Right renal cortex interstitium (tissue), 3 donors: ENCODE measurements around the gene EXO1. TPM values are rescaled to one million over a fixed set of nuclear protein-coding genes. Genes with fewer than 3 reads are reported as not detected.
"Not testable (repeated sequence)": the region's sequence is repeated elsewhere in the genome, so short reads cannot be mapped to it uniquely, and the experiment has no call there.

Experiments
- DNase-seq, 3 donors: peaks; one replicate each; pipeline ENCODE4 v3.0.0-alpha.2; 2013; ENCODE audit warnings: low read depth in 3 of 3, low spot score in 2 of 3
- polyA plus RNA-seq, 3 donors: library from polyadenylated mRNA; unstranded; fragments of 120-200 nt; gene quantifications; one replicate each; pipeline ENCODE4 v1.2.1, GENCODE V29; 2013; ENCODE audit not compliant: insufficient read length in 3 of 3

EXO1 gene
- polyA plus RNA-seq, 3 donors: 10.0 to 14.6 (median 13.0) TPM

DNA sequence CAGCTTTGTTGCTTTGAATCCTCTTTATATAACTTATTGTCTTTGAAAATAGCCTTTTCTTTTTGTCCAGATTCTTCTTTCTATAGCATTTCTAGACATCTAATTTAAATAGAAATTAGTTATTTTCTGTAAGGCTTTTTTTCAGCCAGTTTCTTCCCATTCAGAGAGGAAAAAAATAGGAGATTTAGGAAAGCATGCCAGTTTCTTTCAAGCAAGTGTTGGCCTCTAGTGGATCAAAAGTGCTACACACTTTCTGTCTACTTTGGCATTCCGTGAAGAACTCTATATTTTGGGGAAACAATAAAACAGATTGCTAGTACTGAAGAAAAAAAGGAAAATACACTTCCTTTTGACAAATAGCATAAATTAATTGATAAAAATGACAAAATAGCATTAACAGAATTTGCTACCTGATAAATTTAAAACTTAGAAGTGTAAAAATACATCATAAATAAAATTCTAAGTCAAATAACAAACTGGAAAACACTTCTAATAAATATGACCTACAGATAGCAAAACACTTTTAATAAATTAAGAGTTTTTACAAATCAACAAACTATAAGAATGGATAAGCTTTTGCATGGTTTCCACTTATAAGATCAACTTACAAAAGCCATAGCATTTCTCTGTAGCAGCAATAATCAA is 13.1 kb upstream of the EXO1 start:
- peak in 1 of 3 donors; percentile 29 for DNase-seq

DNA sequence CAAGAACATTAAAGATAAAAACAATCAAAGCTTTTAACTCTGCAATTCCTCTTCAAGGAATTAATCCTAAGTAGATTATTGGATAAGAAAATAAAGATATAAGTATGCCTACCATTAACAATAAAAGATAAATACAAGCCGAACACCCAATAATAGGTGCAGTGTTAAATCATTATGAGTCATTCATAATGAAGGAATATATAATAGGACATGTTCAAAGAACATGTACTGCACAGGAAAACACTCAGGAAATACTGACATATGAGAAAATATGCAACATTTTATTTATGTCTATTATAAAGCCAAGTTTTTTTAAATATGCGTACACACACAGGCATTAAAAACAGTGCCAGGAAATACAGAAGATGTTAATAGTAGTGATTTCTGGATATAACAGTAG is 11.1 kb upstream of the EXO1 start:
- DNase-seq: no peak

DNA sequence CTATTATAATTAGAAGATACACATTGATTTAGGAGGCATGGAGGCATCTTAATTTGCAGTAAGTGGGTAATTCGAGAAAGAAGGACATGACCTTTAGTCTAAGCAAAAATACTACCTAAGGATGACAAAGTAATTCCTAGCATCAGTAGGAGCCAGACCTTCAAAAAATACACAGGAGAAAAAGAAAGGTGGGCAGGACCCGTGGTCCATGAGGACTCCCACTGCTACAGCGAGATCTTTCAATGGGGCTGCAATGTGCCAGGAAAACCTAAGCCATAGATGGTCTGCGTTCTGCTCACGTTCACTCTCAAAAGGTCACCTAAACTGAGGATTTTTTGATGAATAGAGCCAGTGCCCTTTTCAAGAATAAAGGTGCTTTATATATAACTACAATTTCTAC is 10.6 kb upstream of the EXO1 start:
- DNase-seq: no peak

DNA sequence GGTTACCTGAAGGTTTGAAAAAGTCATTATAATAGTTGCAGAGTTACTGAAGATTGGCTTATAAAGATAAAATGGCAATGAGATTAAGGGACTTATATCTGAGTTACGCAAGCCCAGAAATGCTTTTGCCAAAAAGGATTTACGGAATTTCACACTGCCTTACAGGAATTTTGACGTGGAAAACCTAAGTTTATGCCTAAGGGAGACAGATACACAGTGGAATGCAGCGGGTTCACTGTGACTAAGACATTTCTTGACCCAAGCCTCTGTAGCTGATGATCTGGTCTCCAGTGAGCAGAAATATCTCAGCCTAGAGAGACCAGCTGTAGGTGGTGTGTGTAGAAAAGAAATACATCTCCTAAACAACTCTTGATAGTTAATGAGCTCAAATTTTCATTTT is 10.1 kb upstream of the EXO1 start:
- no peak for DNase-seq

DNA sequence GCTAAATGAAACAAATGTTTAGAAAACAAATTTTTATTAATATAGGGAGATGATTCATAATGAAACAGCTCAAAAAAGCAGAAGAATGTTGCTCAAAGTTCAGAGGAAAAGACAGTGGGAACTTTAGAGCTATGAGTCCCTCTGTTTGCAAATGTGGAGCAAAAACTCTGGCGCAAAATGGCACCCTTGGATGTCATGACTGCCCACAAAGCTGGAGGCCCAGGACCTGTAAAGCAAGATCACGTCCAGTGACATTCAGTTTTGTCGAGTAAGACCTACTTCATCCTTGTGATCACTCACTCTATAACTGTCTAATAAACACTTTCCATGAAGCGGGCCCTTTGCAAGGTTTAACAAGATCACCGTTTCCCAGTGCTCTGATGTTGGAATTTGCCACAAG is 9.1 kb upstream of the EXO1 start:
- no peak for DNase-seq

DNA sequence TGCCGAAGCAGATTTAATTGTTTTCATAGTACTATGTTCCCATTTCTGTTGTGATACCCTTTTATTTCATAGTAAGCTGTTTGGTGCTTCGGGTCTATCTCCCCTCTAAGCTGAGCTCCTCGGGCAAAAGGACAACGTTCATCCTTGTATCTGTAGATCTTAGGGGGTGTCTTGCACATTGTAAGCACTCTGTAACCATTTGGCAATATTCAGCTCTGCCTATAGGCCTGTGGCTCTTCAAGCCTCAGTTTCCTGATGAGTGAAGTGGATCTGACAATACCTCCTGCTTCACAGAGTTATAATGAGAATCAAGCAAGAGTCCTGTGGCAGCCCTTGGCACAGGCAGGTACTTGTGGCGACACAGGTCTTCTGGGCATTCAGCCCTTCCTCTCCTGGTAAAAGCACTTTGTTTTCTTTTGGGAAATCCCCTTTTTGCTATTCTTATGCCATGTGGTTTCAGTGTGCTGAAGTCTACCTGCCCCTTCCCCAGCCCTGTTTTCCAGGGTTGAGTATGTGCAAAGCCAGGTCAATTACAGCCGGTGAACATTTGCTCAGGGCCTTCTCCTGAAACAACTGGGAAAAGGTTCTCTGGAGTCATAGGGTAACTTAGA is 8.5 kb upstream of the EXO1 start:
- no peak for DNase-seq

DNA sequence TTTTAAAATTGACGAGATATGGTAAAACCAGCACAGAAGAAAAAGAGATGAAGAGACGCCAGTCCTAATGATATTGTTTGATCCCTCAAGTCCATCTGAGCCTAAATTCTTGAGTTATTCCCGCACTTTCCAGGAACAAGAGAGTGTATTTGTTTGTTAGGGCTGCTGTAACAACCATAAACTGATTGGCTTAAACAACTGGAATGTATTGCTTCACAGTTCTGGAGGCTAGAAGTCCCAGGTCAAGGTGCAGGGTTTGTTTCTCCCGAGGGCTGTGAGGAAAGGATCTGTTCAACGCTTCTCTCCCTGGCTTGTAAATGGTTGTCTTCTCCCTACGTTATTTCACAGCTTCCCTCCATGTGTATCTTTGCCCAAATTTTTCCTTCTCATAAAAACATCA is 7.8 kb upstream of the EXO1 start:
- no peak for DNase-seq

DNA sequence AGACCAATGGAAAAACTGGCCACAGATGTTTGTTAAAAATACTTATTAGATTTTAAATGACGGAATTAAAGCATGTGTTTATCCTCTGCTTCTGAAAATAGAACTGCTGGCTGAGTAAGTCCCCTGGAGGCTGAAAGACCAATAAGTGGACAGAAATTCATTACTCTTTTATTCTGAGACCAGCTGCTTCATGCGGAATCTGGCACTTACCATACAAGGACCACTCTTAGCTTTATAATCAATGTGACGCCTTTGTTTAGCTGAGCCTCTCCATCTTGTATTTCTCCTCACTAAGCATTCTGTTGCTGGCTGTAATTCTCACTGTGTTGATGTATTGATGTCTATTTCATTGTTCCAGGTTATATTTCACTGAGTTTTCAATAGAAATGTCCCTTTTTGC is 6.3 kb upstream of the EXO1 start:
- DNase-seq: no peak

DNA sequence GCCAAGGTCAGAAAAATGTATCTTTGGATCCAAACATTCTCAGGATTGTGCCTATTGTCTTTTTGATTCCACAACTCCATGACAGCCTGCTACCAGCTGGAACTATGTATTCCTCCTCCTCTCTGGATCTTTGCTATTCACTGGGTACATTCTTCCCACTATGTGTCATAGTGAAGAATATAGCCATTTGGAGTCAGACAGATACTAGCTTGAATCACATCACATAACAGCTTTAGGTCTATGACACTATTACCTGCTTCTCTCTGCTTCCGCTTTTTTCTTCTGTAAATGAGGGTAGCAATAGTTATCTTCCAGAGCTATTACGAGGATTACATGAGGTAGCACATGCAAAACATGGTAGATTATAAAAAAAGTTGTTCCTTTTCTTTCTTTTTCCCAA is 5.4 kb upstream of the EXO1 start:
- no peak for DNase-seq

DNA sequence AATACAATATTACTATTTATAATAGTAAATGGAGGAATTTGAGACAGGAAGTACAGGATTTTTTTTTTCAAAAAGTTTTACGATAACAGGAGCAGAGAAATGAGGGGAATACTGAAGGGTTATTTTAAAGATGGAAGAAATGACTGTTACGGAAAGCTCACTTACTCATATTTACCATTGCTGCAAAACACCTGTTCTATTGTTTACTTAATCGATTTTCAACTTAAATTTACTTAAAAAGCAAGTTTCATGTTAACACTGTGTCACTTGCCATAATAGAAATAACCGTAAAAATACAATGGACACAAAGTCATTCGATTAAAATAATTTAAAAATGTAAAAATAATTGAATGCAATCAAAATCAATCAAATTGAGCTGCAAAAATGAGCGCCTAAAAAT is 3.4 kb upstream of the EXO1 start:
- no peak for DNase-seq

DNA sequence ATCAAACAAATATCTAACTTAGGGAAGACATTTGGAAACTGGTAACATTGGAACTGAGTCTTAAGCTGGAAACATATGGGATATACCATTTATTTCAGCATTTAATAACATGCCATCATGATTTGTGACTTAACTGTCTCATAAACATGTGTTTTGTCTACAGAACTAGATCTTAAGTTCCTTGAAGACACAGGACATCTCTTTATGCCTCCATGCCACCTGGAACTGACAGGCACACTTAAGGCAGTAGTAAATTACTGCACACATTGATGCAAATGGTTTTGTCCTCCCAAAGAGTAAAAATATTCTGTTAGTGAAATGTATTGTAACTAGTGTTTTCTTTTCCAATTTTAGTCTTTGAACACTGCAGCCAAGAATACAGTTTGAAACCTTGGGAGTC is 1.6 kb upstream of the EXO1 start:
- no peak for DNase-seq

DNA sequence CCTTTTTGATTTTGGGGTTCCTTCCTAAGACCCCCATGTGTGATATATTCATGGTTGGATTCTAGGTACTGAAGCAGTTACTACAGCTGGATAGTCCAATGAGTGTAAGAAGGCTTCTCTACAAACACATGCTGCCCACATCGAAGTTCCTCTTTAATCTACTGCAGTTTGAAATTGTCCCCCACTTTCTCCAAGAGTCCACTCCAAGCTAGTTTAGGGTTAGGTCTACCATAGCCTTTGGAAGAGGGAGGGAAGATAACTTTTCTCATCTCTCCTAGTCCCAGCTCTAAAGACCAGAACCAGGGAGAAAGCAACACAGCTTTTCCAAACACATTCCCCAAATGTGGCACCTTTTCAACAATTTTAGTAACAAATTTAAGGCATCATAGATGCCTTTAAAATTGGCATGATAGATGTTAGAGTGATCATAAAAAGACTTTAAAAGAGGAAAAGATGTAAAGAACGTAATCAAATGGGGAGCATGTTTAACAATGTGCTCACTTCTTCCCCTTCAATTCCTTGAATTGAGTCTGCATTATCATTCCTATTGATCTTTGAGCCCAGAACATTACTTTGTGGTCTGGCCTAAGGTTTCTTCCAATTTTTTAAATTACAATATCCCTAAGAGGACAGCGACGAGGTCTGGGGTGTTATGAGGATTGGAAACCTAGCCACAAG is 1.0 kb upstream of the EXO1 start:
- no peak for DNase-seq

DNA sequence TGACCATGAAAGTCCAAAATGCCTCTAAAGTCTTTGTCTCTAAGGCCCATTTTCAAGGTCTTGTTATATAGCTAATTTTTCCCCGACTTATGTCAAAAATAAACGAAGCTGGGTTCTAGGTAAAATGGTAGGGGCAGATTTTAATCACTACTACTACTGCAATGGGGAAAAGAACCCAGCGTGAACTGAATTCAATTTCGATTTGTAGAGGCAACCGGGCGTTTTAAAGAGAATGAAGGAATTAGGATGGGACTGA is 536 bp upstream of the EXO1 start:
- DNase-seq: no peak

DNA sequence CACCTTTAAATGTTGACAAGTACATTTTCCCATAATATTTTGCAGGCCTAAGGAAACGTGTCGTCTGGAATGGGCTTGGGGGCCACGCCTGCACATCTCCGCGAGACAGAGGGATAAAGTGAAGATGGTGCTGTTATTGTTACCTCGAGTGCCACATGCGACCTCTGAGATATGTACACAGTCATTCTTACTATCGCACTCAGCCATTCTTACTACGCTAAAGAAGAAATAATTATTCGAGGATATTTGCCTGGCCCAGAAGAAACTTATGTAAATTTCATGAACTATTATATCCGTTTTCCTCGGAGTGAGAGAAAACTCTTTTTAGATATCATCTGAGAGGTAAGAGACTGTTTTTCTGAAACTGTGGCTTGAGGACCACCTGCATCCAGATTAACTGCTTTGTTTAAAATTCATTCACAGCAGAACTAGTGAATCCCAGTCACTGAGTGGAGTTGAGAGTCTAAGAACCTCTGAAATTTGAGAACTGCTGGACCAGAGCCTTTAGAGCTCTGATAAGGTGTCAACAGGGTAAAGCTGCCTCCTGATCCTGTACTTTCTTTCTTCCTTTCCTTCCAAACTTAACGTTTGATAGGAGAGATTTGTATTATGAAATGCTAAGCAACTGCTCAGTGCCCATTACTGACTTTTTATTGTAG is 811 bp downstream of the EXO1 start:
- no peak for DNase-seq

DNA sequence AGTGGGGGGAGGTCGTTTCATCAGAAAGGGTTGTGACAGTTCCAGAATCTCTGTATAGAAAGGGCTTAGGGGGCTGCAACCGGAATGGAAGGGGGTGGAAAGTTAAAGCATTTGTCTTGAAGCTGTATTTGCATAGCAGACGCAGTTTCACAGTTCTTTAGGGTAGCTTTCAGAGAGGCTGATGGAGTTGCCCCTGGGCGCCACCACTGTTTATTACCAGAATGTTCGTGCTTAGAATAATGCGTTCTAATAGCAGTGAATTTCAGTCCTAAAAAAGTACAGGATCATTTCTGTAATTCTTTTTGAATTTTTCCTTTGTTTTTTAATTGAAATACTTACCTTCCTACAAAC is 1.3 kb downstream of the EXO1 start:
- no peak for DNase-seq

DNA sequence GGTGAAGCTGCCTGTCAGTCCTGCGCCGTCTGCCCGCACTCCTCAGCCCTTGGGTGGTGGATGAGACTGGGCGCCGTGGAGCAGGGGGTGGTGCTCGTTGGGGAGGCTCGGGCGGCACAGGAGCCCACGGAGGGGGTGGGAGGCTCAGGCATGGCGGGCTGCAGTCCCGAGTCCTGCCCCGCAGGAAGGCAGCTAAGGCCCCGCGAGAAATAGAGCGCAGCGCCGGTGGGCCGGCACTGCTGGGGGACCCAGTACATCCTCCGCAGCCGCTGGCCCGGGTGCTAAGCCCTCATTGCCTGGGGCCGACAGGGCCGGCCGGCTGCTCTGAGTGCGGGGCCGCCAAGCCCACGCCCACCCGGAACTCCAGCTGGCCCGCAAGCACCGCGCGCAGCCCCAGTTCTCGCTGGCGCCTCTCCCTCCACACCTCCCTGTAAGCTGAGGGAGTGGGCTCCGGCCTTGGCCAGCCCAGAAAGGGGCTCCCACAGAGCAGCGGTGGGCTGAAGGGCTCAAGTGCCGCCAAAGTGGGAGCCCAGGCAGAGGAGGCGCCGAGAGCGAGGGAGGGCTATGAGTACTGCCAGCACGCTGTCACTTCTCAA is 7.6 kb downstream of the EXO1 start:
- DNase-seq: not testable (repeated sequence)

DNA sequence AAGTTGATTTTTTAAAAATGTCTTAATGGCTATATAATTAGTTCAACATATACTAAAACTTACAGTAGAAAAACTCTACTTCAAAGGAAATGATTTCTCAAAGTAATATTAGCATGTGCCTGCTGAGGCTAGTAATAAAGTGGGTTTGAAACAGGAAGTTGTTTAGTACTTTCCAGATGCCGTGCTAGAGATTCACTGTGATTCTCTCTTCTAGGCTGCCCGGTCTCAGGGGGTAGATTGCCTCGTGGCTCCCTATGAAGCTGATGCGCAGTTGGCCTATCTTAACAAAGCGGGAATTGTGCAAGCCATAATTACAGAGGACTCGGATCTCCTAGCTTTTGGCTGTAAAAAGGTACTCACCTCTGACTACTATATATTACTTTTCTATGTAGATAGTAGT is 9.1 kb downstream of the EXO1 start:
- no peak for DNase-seq

DNA sequence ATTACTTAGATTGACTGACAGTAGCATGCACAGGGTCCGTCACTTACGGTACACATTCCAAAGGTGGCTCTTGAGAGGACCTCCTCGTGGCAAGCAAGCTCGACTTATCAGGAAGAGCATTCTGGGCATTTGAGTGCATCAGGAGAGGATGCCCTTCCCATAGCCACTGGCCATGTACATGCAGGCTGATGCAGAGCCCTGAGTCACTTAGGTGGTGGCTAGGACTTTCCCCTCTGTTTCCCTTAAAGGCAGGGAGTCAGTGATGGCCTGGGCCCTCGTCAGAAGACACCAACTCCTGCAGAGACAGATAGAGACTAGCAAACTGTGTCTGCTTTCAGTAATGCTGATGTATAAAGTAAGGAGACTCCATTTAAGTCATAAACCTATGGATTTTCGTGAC is 12.9 kb downstream of the EXO1 start:
- no peak for DNase-seq

DNA sequence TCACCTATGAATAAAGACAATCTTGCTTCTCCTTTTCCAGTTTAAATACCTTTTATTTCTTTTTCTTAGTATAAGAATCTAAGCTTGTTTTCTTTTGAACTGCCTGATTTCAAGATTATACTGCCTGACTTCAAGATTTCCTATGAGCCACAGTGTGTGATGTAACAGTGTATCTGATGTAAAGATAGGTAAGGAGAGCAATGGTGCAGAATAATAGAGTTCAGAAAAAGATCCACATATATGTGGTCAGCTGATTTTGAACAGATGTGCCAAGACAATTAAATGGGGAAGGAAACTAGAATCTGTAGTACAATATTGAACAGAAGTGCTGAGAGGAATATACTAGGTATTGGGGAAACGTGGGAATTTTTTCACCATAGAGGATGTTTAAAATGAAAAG is 21.0 kb downstream of the EXO1 start:
- DNase-seq: no peak

DNA sequence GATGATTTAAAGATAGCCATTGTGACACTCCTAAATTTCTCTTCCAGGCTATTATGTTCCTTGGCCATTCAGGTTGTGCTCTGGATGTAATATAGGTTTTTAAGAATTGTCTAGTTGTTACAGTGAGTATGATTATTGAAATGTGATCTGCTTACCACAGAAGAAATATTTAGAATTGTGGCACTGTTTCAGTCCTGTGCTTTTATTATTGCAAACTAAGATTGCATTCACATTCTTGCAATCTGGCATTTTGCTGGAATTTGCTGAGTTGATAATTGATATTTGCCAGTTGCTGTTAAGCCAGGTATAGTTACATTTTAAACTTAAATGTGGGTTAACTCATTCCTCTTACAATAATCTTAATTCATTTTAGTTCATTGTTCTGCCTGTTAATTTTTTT is 22.3 kb downstream of the EXO1 start:
- DNase-seq: no peak

DNA sequence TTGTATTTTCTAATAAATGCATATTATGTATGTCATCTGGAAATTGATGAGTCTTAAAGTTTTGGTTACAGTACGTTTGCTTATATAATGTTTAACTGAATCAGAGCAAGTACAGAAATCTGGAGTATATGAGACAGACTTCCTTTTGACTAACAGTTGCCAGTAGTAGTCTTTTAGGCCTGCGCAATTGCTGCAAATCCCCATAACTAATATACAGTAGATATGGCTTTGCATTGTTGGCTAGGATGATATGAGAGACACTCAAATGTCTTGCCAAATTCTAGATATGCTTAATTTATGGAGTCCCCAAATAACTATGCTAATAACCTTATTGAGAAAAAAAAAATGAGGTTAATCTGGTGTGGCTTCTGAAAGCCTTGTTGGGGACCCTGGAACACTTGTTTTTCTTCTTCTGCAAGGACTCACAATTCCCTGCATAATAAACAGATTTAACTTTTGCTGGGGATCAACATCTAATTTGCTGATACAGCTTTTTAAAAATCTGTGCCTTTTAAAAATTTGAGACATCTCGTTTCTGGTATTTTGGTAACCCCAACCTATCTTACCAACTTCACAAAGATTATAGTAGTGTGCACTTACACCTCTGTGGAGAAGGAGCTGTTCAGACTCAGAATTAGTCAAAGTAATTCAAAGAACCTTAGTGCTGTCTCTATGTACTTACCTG is 22.9 kb downstream of the EXO1 start:
- no peak for DNase-seq
